Measurements from ENCODE around the gene KRTAP4-12.

- TF ChIP-seq, protein P1, sequence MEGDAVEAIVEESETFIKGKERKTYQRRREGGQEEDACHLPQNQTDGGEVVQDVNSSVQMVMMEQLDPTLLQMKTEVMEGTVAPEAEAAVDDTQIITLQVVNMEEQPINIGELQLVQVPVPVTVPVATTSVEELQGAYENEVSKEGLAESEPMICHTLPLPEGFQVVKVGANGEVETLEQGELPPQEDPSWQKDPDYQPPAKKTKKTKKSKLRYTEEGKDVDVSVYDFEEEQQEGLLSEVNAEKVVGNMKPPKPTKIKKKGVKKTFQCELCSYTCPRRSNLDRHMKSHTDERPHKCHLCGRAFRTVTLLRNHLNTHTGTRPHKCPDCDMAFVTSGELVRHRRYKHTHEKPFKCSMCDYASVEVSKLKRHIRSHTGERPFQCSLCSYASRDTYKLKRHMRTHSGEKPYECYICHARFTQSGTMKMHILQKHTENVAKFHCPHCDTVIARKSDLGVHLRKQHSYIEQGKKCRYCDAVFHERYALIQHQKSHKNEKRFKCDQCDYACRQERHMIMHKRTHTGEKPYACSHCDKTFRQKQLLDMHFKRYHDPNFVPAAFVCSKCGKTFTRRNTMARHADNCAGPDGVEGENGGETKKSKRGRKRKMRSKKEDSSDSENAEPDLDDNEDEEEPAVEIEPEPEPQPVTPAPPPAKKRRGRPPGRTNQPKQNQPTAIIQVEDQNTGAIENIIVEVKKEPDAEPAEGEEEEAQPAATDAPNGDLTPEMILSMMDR (IDR thresholded peaks at IDR 0.05), result no peak
- TF ChIP-seq MXD4 (CRISPR knock-in tag; IDR thresholded peaks at IDR 0.05; ENCODE audit: borderline replicate concordance) (no peak), MAX (CRISPR knock-in tag; IDR thresholded peaks at IDR 0.05) (no peak), PREB (CRISPR knock-in tag; IDR thresholded peaks at IDR 0.05; ENCODE audit: borderline replicate concordance) (no peak), ELF4 (CRISPR knock-in tag; IDR thresholded peaks at IDR 0.05; ENCODE audit: low read depth) (no peak), GABPB1 (CRISPR knock-in tag; IDR thresholded peaks at IDR 0.05) (no peak)
- TF ChIP-seq, protein P2, sequence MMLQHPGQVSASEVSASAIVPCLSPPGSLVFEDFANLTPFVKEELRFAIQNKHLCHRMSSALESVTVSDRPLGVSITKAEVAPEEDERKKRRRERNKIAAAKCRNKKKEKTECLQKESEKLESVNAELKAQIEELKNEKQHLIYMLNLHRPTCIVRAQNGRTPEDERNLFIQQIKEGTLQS (CRISPR knock-in tag; conservative IDR thresholded peaks at IDR 0.05), result no peak
These were observed 22.3 kb downstream of the KRTAP4-12 start, which contains the start of gene KRTAP4-16 for GRCh38 chr17:41101586-41102259.

Data from WTC11 (cell line).